ENCODE results near the gene APH1A. TPM values are rescaled to one million over a fixed set of nuclear protein-coding genes. Genes with fewer than 3 reads are reported as not detected.
"Not testable (repeated sequence)": the region's sequence is repeated elsewhere in the genome, so short reads cannot be mapped to it uniquely, and the experiment has no call there.

APH1A gene
- total RNA-seq (100 to 1,000 TPM in 1 of 2 donors, 10 to 100 TPM in 1; 64.0 to 102 TPM), polyA plus RNA-seq (ENCODE audit: insufficient read depth, low read depth, low replicate concordance) (86.2 TPM)
- long read RNA-seq, donor 1, transcript APH1A-203 (7 exons, 1,713 nt): major isoform, 34 of 67 reads
- long read RNA-seq, donor 1, transcript APH1A-202 (6 exons, 2,353 nt): minor isoform, 33 of 67 reads
- long read RNA-seq, donor 1, partial matches to known transcripts: 0 of 67 reads
- long read RNA-seq, donor 1, other reads (novel, unspliced or antisense): 0 of 67 reads
- long read RNA-seq, donor 2, transcript APH1A-203 (7 exons, 1,713 nt): major isoform, 23 of 66 reads
- long read RNA-seq, donor 2, transcript APH1A-202 (6 exons, 2,353 nt): minor isoform, 15 of 66 reads
- long read RNA-seq, donor 2, partial matches to known transcripts: 14 of 66 reads
- long read RNA-seq, donor 2, other reads (novel, unspliced or antisense): 14 of 66 reads

- intact Hi-C loops (cut with DNase I; ENCODE audit: low total_unique reads): no loop called here
- Histone ChIP-seq H3K9me3 (no peaks in the 10 kb centered on the region), H3K4me1 (peaks cover 19% of the 10 kb centered on the region), H3K27me3 (no peaks in the 10 kb centered on the region), H3K4me3 (peak within 1 kb of the TSS; percentile 84 to 98), H3K36me3 (ENCODE audit: low read depth, missing control alignments) (no peaks in the 10 kb centered on the region), H3K27ac (peak within 1 kb of the TSS; percentile 91 to 95)
- peak; percentile 98 for DNase-seq
- TF ChIP-seq POLR2A (IDR thresholded peaks at IDR 0.05) (no peak), CTCF (IDR thresholded peaks at IDR 0.05) (peak in 1 of 3 experiments; percentile 18)
- WGBS, 2 donors: 1% methylated on average over 17 to 49 of the region's 49 CpGs
Measured at GRCh38 chr1:150268705-150269403, at the start of gene APH1A. Gene APH1A (minus strand): TSS chr1:150269016. CDS start chr1:150268810, 206 bp downstream.

DNA sequence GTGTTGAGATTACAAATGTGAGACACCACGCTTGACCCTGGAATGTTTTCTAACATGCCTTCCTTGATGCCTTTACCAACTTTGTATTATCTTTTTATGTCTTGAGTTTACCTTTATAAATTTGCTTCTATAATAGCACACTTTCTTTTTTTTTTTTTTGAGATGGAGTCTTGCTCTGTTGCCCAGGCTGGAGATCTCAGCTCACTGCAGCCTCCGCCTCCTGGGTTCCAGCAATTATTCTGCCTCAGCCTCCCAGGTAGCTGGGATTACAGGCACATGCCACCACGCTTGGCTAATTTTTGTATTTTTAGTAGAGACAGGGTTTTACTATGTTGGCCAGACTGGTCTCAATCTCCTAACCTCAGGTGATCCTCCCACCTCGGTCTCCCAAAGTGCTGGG is 45.9 kb upstream of the APH1A start:
- H3K4me1 ChIP-seq; H3K27me3 ChIP-seq; intact Hi-C loops (cut with DNase I; ENCODE audit: low total_unique reads); H3K4me3 ChIP-seq; H3K9me3 ChIP-seq; H3K27ac ChIP-seq; DNase-seq; H3K36me3 ChIP-seq (ENCODE audit: low read depth, missing control alignments): not testable (repeated sequence)
- WGBS, 2 donors: 84 to 93% methylated on average over 4 of the region's 4 CpGs

GRCh38 chr1:150311762-150312161 is 42.9 kb upstream of the APH1A start:
- intact Hi-C loops (cut with DNase I; ENCODE audit: low total_unique reads): no loop called here
- Histone ChIP-seq H3K4me3 (no peak overlapping the region), H3K9me3 (no peaks in the 10 kb centered on the region), H3K4me1 (no peaks in the 10 kb centered on the region), H3K27ac (no peak overlapping the region), H3K36me3 (ENCODE audit: low read depth, missing control alignments) (no peaks in the 10 kb centered on the region), H3K27me3 (no peaks in the 10 kb centered on the region)
- 72 to 77% methylated on average over 2 of the region's 2 CpGs for WGBS, 2 donors
- no peak for DNase-seq
- TF ChIP-seq CTCF (IDR thresholded peaks at IDR 0.05) (no peak), POLR2A (IDR thresholded peaks at IDR 0.05) (no peak)

GRCh38 chr1:150309758-150310508 is 41.1 kb upstream of the APH1A start:
- no peak for TF ChIP-seq POLR2A (IDR thresholded peaks at IDR 0.05)
- intact Hi-C loops (cut with DNase I; ENCODE audit: low total_unique reads): no loop called here
- 72 to 84% methylated on average over 7 to 10 of the region's 10 CpGs for WGBS, 2 donors
- Histone ChIP-seq H3K4me3 (no peak overlapping the region), H3K9me3 (no peaks in the 10 kb centered on the region), H3K36me3 (ENCODE audit: low read depth, missing control alignments) (no peaks in the 10 kb centered on the region), H3K4me1 (no peaks in the 10 kb centered on the region), H3K27ac (no peak overlapping the region), H3K27me3 (no peaks in the 10 kb centered on the region)
- no peak for DNase-seq

- 89 to 93% methylated on average over 9 of the region's 9 CpGs for WGBS, 2 donors
- H3K4me3 ChIP-seq; DNase-seq; H3K36me3 ChIP-seq (ENCODE audit: low read depth, missing control alignments); intact Hi-C loops (cut with DNase I; ENCODE audit: low total_unique reads); H3K9me3 ChIP-seq; H3K27me3 ChIP-seq; H3K27ac ChIP-seq; H3K4me1 ChIP-seq: not testable (repeated sequence)
Measured at GRCh38 chr1:150308585-150308984, 39.8 kb upstream of the APH1A start.

GRCh38 chr1:150302902-150303301 is 34.1 kb upstream of the APH1A start:
- WGBS, 2 donors: 66 to 68% methylated on average over 2 of the region's 2 CpGs
- Histone ChIP-seq H3K4me1 (peaks cover 9% of the 10 kb centered on the region), H3K27me3 (no peaks in the 10 kb centered on the region), H3K36me3 (ENCODE audit: low read depth, missing control alignments) (no peaks in the 10 kb centered on the region), H3K27ac (peak overlapping the region in 1 of 2 donors; percentile 88), H3K4me3 (no peak overlapping the region), H3K9me3 (no peaks in the 10 kb centered on the region)
- intact Hi-C loops (cut with DNase I; ENCODE audit: low total_unique reads): no loop called here
- DNase-seq: no peak
- TF ChIP-seq CTCF (IDR thresholded peaks at IDR 0.05) (no peak), POLR2A (IDR thresholded peaks at IDR 0.05) (no peak)
